HepG2 (cell line): ENCODE results near the gene CDKN2AIP. TPM values are rescaled to one million over a fixed set of nuclear protein-coding genes. Genes with fewer than 3 reads are reported as not detected.

ENCODE experiments used
- JUN ChIP-seq: sonication (generic); formaldehyde crosslinking; IDR thresholded peaks from 2 replicates; pipeline ENCODE4 v1.4.0; 2020; ENCODE audit warnings: mild to moderate bottlenecking, missing genetic modification reagents
- NRL ChIP-seq: sonication (generic); formaldehyde crosslinking; IDR thresholded peaks from 2 replicates; pipeline ENCODE4 v1.5.0; 2020; ENCODE audit warnings: missing genetic modification reagents, mild to moderate bottlenecking, moderate library complexity, borderline replicate concordance
- XRCC5 ChIP-seq: fragments of 200-400 bp; formaldehyde crosslinking; optimal IDR thresholded peaks from 2 replicates; pipeline ENCODE3; 2017; ENCODE audit warnings: mild to moderate bottlenecking, low read length
- ZMYM3 ChIP-seq: sonication (generic); formaldehyde crosslinking; IDR thresholded peaks from 2 replicates; pipeline ENCODE4 v1.5.1; 2020; ENCODE audit warnings: mild to moderate bottlenecking, missing genetic modification reagents
- ZNF235 ChIP-seq: sonication (generic); formaldehyde crosslinking; IDR thresholded peaks from 2 replicates; pipeline ENCODE4 v1.8.1; 2023; ENCODE audit warnings: mild to moderate bottlenecking, missing genetic modification reagents, borderline replicate concordance
- ZNF713 ChIP-seq: sonication (generic); formaldehyde crosslinking; IDR thresholded peaks from 2 replicates; pipeline ENCODE4 v1.4.0; 2020; ENCODE audit warnings: mild to moderate bottlenecking, missing genetic modification reagents
- polyA plus RNA-seq, 8 experiments: library from polyadenylated mRNA; depleted of rRNA in 3 of 8; stranded (reverse) in 7 of 8; unstranded in 1 of 8; fragments of >200 nt; fragmentation: Illumina TruSeq in 4 of 8; extraction: Trizol in 4 of 8; gene quantifications; 2 replicates each; pipeline versions ENCODE4 v1.2.1 to v1.2.3, GENCODE V29; 2011 to 2016; ENCODE audit warnings: low read depth in 4 of 8, missing spikeins in 1 of 8, mixed read lengths in 1 of 8; ENCODE audit not compliant: insufficient read depth in 1 of 8
- total RNA-seq, 5 experiments: library from RNA; depleted of rRNA; stranded (reverse); fragments of >200 nt; fragmentation: Illumina TruSeq; extraction: Trizol; gene quantifications; 2 replicates each; pipeline ENCODE4 v1.2.3, GENCODE V29; 2016; ENCODE audit warnings: low read depth in 1 of 5
- TF ChIP-seq, protein P1 (sequence below): sonication (generic); formaldehyde crosslinking; IDR thresholded peaks from 2 replicates; pipeline ENCODE4 v1.4.0; 2020; ENCODE audit warnings: mild to moderate bottlenecking, missing genetic modification reagents
- TF ChIP-seq, protein P2 (sequence below), 2 experiments: sonication (generic) in 1 of 2; formaldehyde crosslinking in 1 of 2; IDR thresholded peaks; 2 replicates each; pipeline versions ENCODE4 v1.5.1 to v1.6.1; 2011 to 2020; ENCODE audit warnings: borderline replicate concordance in 1 of 2, low read depth in 1 of 2, low read length in 1 of 2, mild to moderate bottlenecking in 1 of 2, missing genetic modification reagents in 1 of 2, moderate library complexity in 1 of 2
- TF ChIP-seq, protein P3 (sequence below): sonication (generic); formaldehyde crosslinking; IDR thresholded peaks from 2 replicates; pipeline ENCODE4 v1.4.0; 2020; ENCODE audit warnings: missing genetic modification reagents, borderline replicate concordance
- TF ChIP-seq, protein P4 (sequence below): IDR thresholded peaks from 2 replicates; pipeline ENCODE4 v1.6.1; 2016; ENCODE audit warnings: control low read depth
- TF ChIP-seq, protein P5 (sequence below), 2 experiments: sonication (generic) in 1 of 2; formaldehyde crosslinking in 1 of 2; IDR thresholded peaks; 2 replicates each; pipeline versions ENCODE4 v1.4.0 to v1.6.1; 2016 to 2020; ENCODE audit warnings: borderline replicate concordance in 1 of 2, low read depth in 1 of 2, mild to moderate bottlenecking in 1 of 2, missing genetic modification reagents in 1 of 2
- TF ChIP-seq, protein P6 (sequence below): sonication (generic); formaldehyde crosslinking; IDR thresholded peaks from 2 replicates; pipeline ENCODE4 v1.4.0; 2020; ENCODE audit warnings: missing genetic modification reagents

CDKN2AIP gene
- total and polyA plus RNA-seq, 2 of the 13 experiments (the other 11 are each of a cell fraction or from before 2014, with no cell fraction given) = 17.0 to 18.7 TPM

DNA sequence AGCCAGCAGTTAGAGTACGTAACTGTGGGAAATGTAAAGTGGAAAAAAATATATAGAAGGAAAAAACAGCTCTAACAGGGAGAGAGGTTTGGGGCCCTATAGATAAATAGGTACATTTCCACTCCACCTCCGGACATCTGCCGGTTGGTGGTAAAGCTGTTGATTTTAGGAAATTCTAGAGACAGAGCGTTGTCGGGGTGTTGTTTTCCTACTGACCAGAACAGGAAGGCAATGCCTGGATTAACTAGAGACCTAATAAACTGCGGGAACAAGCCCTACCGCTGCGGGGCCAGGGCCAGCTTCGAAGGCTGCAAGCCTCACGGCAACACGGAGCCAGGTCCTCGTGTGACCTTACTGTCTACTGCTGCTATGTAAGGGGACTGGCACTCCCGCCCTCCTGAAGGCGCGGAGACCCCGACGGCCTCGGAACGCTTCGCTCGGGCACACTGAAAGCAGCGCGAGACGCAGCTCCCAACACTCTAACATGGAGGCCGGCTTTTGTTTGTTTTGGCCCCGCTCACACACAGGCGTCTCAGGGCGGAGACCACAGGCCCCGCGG, 702 bp upstream of the CDKN2AIP start (continued):
- TF ChIP-seq, protein P1, sequence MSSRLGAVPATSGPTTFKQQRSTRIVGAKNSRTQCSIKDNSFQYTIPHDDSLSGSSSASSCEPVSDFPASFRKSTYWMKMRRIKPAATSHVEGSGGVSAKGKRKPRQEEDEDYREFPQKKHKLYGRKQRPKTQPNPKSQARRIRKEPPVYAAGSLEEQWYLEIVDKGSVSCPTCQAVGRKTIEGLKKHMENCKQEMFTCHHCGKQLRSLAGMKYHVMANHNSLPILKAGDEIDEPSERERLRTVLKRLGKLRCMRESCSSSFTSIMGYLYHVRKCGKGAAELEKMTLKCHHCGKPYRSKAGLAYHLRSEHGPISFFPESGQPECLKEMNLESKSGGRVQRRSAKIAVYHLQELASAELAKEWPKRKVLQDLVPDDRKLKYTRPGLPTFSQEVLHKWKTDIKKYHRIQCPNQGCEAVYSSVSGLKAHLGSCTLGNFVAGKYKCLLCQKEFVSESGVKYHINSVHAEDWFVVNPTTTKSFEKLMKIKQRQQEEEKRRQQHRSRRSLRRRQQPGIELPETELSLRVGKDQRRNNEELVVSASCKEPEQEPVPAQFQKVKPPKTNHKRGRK (CRISPR knock-in tag) = peak; percentile 62; the same call in 1 of the 2 replicates
- no peak for TF ChIP-seq ZNF235 (CRISPR knock-in tag)
- TF ChIP-seq JUN (CRISPR knock-in tag) = no peak
- TF ChIP-seq ZNF713 (CRISPR knock-in tag) = no peak; the same call in 1 of the 2 replicates
- TF ChIP-seq XRCC5 = peak; percentile 91
- TF ChIP-seq, protein P2, sequence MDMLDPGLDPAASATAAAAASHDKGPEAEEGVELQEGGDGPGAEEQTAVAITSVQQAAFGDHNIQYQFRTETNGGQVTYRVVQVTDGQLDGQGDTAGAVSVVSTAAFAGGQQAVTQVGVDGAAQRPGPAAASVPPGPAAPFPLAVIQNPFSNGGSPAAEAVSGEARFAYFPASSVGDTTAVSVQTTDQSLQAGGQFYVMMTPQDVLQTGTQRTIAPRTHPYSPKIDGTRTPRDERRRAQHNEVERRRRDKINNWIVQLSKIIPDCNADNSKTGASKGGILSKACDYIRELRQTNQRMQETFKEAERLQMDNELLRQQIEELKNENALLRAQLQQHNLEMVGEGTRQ (IDR thresholded peaks at IDR 0.05; ENCODE audit: low read depth, low read length) = no peak
- TF ChIP-seq, protein P2 (CRISPR knock-in tag; IDR thresholded peaks at IDR 0.05; ENCODE audit: borderline replicate concordance) = peak; percentile 43; the same call in 1 of the 2 replicates
- 0 out of 2 replicates have a peak, but pooled peaks have one; percentile 41 for TF ChIP-seq ZMYM3 (CRISPR knock-in tag)
- TF ChIP-seq, protein P3, sequence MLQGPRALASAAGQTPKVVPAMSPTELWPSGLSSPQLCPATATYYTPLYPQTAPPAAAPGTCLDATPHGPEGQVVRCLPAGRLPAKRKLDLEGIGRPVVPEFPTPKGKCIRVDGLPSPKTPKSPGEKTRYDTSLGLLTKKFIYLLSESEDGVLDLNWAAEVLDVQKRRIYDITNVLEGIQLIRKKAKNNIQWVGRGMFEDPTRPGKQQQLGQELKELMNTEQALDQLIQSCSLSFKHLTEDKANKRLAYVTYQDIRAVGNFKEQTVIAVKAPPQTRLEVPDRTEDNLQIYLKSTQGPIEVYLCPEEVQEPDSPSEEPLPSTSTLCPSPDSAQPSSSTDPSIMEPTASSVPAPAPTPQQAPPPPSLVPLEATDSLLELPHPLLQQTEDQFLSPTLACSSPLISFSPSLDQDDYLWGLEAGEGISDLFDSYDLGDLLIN = peak; percentile 81; the same call in 1 of the 2 replicates
- TF ChIP-seq NRL (CRISPR knock-in tag) = peak; percentile 81
- TF ChIP-seq, protein P4, sequence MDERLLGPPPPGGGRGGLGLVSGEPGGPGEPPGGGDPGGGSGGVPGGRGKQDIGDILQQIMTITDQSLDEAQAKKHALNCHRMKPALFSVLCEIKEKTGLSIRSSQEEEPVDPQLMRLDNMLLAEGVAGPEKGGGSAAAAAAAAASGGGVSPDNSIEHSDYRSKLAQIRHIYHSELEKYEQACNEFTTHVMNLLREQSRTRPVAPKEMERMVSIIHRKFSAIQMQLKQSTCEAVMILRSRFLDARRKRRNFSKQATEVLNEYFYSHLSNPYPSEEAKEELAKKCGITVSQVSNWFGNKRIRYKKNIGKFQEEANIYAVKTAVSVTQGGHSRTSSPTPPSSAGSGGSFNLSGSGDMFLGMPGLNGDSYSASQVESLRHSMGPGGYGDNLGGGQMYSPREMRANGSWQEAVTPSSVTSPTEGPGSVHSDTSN (CRISPR knock-in tag) = no peak
- TF ChIP-seq, protein P5, sequence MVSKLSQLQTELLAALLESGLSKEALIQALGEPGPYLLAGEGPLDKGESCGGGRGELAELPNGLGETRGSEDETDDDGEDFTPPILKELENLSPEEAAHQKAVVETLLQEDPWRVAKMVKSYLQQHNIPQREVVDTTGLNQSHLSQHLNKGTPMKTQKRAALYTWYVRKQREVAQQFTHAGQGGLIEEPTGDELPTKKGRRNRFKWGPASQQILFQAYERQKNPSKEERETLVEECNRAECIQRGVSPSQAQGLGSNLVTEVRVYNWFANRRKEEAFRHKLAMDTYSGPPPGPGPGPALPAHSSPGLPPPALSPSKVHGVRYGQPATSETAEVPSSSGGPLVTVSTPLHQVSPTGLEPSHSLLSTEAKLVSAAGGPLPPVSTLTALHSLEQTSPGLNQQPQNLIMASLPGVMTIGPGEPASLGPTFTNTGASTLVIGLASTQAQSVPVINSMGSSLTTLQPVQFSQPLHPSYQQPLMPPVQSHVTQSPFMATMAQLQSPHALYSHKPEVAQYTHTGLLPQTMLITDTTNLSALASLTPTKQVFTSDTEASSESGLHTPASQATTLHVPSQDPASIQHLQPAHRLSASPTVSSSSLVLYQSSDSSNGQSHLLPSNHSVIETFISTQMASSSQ (IDR thresholded peaks at IDR 0.05; ENCODE audit: low read depth) = peak; percentile 10; the same call in 1 of the 2 replicates
- TF ChIP-seq, protein P5 (CRISPR knock-in tag; IDR thresholded peaks at IDR 0.05; ENCODE audit: borderline replicate concordance) = no peak
- TF ChIP-seq, protein P6, sequence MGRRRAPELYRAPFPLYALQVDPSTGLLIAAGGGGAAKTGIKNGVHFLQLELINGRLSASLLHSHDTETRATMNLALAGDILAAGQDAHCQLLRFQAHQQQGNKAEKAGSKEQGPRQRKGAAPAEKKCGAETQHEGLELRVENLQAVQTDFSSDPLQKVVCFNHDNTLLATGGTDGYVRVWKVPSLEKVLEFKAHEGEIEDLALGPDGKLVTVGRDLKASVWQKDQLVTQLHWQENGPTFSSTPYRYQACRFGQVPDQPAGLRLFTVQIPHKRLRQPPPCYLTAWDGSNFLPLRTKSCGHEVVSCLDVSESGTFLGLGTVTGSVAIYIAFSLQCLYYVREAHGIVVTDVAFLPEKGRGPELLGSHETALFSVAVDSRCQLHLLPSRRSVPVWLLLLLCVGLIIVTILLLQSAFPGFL = peak; percentile 20; the same call in 1 of the 2 replicates
